AG04450 (cell line): ENCODE results near the gene CD99. TPM values are rescaled to one million over a fixed set of nuclear protein-coding genes. Genes with fewer than 3 reads are reported as not detected.

Source experiments
- CTCF ChIA-PET: fragments of 300-600, 350-600 bp; formaldehyde crosslinking; extraction: SDS; loops from one replicate; lab custom pipeline; 2022; ENCODE audit warnings: antibody characterized with exemption, inconsistent platforms; lab: Charles Lee
- POLR2A ChIA-PET: fragments of 350-600 bp; formaldehyde crosslinking; extraction: SDS; loops from one replicate; lab custom pipeline; 2021; ENCODE audit warnings: antibody characterized with exemption, inconsistent platforms; lab: Yijun Ruan, JAX
- DNase-seq: peaks from one replicate; pipeline ENCODE4 v3.0.0-alpha.2; 2011; ENCODE audit warnings: low read depth, low spot score
- H3K27ac ChIP-seq: one replicate; pipeline ENCODE4 v1.5.1; 2012; ENCODE audit warnings: low read depth, low read length, control low read depth
- H3K27me3 ChIP-seq: one replicate; pipeline ENCODE4 v1.6.0; 2012; ENCODE audit warnings: low read length; ENCODE audit not compliant: control insufficient read depth, insufficient read depth
- H3K4me3 ChIP-seq: 2 replicates; pipeline ENCODE4 v1.5.1; 2011; ENCODE audit warnings: mild to moderate bottlenecking, low read depth, low read length, control low read depth
- H3K9me3 ChIP-seq: 2 replicates; pipeline ENCODE4 v1.5.1; 2012; ENCODE audit warnings: low read length; ENCODE audit not compliant: control insufficient read depth, insufficient read depth
- CTCF ChIP-seq: IDR thresholded peaks from 2 replicates; pipeline ENCODE4 v1.5.1; 2011; ENCODE audit warnings: low read depth, low read length, control low read depth, inconsistent platforms
- polyA plus RNA-seq: library from polyadenylated mRNA; depleted of rRNA; stranded (reverse); fragments of >200 nt; gene quantifications from 2 replicates; pipeline ENCODE4 v1.2.3, GENCODE V29; 2011

The CD99 gene
- polyA plus RNA-seq, 1 experiment = 355 TPM

GRCh38 chrX:2680486-2681348, 10.4 kb upstream of the CD99 start:
- Histone ChIP-seq H3K9me3 (no peaks in the 10 kb centered on the region), H3K27me3 (no peaks in the 10 kb centered on the region), H3K27ac (peak overlapping the region; percentile 21), H3K4me3 (no peak overlapping the region)
- POLR2A ChIA-PET = no interaction called here
- TF ChIP-seq CTCF = no peak
- DNase-seq = no peak
- CTCF ChIA-PET = no interaction called here

GRCh38 chrX:2682565-2683177, 8.4 kb upstream of the CD99 start:
- no peak for TF ChIP-seq CTCF
- no peaks in the 10 kb centered on the region for H3K27me3 ChIP-seq
- ChIA-PET CTCF (no interaction called here), POLR2A (no interaction called here)
- no peak for DNase-seq
- no peaks in the 10 kb centered on the region for H3K9me3 ChIP-seq
- no peak overlapping the region for H3K4me3 ChIP-seq
- no peak overlapping the region for H3K27ac ChIP-seq

GRCh38 chrX:2684256-2684655, 6.8 kb upstream of the CD99 start:
- H3K9me3 ChIP-seq = no peaks in the 10 kb centered on the region

GRCh38 chrX:2685886-2686285, 5.2 kb upstream of the CD99 start:
- no peaks in the 10 kb centered on the region for H3K27me3 ChIP-seq
- H3K4me3 ChIP-seq = no peak overlapping the region
- no peak overlapping the region for H3K27ac ChIP-seq
- no peak for DNase-seq
- CTCF ChIA-PET = no interaction called here
- POLR2A ChIA-PET = no interaction called here
- no peak for TF ChIP-seq CTCF
- no peaks in the 10 kb centered on the region; the same call in 1 of the 2 replicates for H3K9me3 ChIP-seq

More at GRCh38 chrX:2684256-2684655, 6.8 kb upstream of the CD99 start:
- H3K4me3 ChIP-seq = no peak overlapping the region
- no peak for TF ChIP-seq CTCF
- POLR2A ChIA-PET = no interaction called here
- no peak for DNase-seq
- CTCF ChIA-PET = no interaction called here
- H3K27me3 ChIP-seq = no peaks in the 10 kb centered on the region
- H3K27ac ChIP-seq = no peak overlapping the region
